ENCODE data around the gene NMNAT2. TPM values are rescaled to one million over a fixed set of nuclear protein-coding genes. Genes with fewer than 3 reads are reported as not detected.

The NMNAT2 gene
- total RNA-seq, 2 experiments from 2014 or later: not detected

- TF ChIP-seq, protein P1, sequence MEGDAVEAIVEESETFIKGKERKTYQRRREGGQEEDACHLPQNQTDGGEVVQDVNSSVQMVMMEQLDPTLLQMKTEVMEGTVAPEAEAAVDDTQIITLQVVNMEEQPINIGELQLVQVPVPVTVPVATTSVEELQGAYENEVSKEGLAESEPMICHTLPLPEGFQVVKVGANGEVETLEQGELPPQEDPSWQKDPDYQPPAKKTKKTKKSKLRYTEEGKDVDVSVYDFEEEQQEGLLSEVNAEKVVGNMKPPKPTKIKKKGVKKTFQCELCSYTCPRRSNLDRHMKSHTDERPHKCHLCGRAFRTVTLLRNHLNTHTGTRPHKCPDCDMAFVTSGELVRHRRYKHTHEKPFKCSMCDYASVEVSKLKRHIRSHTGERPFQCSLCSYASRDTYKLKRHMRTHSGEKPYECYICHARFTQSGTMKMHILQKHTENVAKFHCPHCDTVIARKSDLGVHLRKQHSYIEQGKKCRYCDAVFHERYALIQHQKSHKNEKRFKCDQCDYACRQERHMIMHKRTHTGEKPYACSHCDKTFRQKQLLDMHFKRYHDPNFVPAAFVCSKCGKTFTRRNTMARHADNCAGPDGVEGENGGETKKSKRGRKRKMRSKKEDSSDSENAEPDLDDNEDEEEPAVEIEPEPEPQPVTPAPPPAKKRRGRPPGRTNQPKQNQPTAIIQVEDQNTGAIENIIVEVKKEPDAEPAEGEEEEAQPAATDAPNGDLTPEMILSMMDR (conservative IDR thresholded peaks at IDR 0.05; ENCODE audit: low read length): no peak
- TF ChIP-seq EZH2phosphoT487 (IDR thresholded peaks at IDR 0.05; ENCODE audit: borderline replicate concordance, low read depth, low read length): no peak
- ChIA-PET CTCF (ENCODE audit: unreplicated experiment) (no interaction called here), POLR2A (no interaction called here)
- no peaks in the 10 kb centered on the region for H3K9me2 ChIP-seq (ENCODE audit: insufficient read depth, low read length)
- no TSS peak for BruUV-seq (replicated peaks)
- H2AFZ ChIP-seq (ENCODE audit: low read length): no peak overlapping the region
- no peak overlapping the region for H3K4me2 ChIP-seq (ENCODE audit: low read length)
- no peak overlapping the region for H3K4me3 ChIP-seq (ENCODE audit: low read depth, low read length, poor library complexity, severe bottlenecking)
- H3K79me2 ChIP-seq (ENCODE audit: insufficient read depth, low read depth, low read length): no peaks in the 10 kb centered on the region
- H3K9me3 ChIP-seq (ENCODE audit: low read length): no peaks in the 10 kb centered on the region
- no peaks in the 10 kb centered on the region for H4K20me1 ChIP-seq (ENCODE audit: insufficient read depth, low read length)
- intact Hi-C loops (cut with micrococcal nuclease; ENCODE audit: unreplicated experiment): no loop called here
- H3K27ac ChIP-seq (ENCODE audit: low read depth, low read length, poor library complexity, severe bottlenecking): no peak overlapping the region
- no peak for DNase-seq (ENCODE audit: low spot score)
- H3K36me3 ChIP-seq (ENCODE audit: insufficient read depth, low read length): no peaks in the 10 kb centered on the region
- no peaks in the 10 kb centered on the region for H3K4me1 ChIP-seq (ENCODE audit: insufficient read depth, low read length, poor library complexity, severe bottlenecking)
Measured at GRCh38 chr1:183375381-183375780, 42.8 kb downstream of the NMNAT2 start.

GRCh38 chr1:183374825-183375224, 43.4 kb downstream of the NMNAT2 start:
- no peaks in the 10 kb centered on the region for H4K20me1 ChIP-seq (ENCODE audit: insufficient read depth, low read length)
- H3K4me3 ChIP-seq (ENCODE audit: low read depth, low read length, poor library complexity, severe bottlenecking): no peak overlapping the region
- no TSS peak for BruUV-seq (replicated peaks)
- H3K79me2 ChIP-seq (ENCODE audit: insufficient read depth, low read depth, low read length): no peaks in the 10 kb centered on the region
- no peak overlapping the region for H3K4me2 ChIP-seq (ENCODE audit: low read length)
- H3K4me1 ChIP-seq (ENCODE audit: insufficient read depth, low read length, poor library complexity, severe bottlenecking): no peaks in the 10 kb centered on the region
- H2AFZ ChIP-seq (ENCODE audit: low read length): no peak overlapping the region
- H3K27ac ChIP-seq (ENCODE audit: low read depth, low read length, poor library complexity, severe bottlenecking): no peak overlapping the region
- H3K9me2 ChIP-seq (ENCODE audit: insufficient read depth, low read length): no peaks in the 10 kb centered on the region
- H3K36me3 ChIP-seq (ENCODE audit: insufficient read depth, low read length): no peaks in the 10 kb centered on the region
- intact Hi-C loops (cut with micrococcal nuclease; ENCODE audit: unreplicated experiment): no loop called here
- CTCF ChIA-PET (ENCODE audit: unreplicated experiment): no interaction called here
- TF ChIP-seq EZH2phosphoT487 (IDR thresholded peaks at IDR 0.05; ENCODE audit: borderline replicate concordance, low read depth, low read length): no peak
- TF ChIP-seq, protein P1 (conservative IDR thresholded peaks at IDR 0.05; ENCODE audit: low read length): no peak
- no peaks in the 10 kb centered on the region for H3K9me3 ChIP-seq (ENCODE audit: low read length)
- no peak for DNase-seq (ENCODE audit: low spot score)
- POLR2A ChIA-PET: interaction anchor here (0.5 to 0.6 kb wide), 2 partner anchors 18 to 35 kb away, joined by 3 read pairs; no protein-coding TSS in a partner anchor

DNA sequence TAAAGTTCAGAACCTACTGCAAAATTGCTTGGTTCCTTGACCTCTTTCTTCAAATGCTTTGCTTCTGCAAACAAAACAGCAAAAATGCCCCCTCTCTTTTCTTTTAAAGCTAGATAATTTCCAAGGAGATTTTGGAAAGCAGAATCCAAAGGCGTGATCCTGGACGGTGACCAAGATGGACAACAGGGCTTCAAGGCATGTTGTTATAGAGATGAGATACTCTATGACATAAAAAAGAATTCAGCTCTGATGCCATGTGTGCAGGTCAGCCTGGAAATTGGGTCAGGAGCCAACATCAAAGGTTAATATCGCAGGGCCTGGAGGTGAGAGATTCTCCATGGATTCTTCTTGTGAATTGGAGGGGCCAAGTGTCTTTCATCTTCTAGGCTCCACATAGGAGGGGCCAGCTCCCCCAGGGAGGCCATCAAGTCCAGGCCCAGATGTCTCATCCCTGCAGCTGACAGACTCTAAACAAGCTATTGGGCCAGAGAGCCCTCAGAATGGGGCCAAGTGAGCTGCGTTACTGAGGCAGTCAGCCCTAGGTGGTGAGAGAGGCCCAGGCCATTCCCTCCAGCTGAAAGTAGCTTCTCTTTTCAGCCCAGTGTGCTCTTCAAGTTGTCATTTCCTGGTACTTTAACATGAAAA, 45.5 kb downstream of the NMNAT2 start:
- BruUV-seq (replicated peaks): no TSS peak
- H2AFZ ChIP-seq (ENCODE audit: low read length): no peak overlapping the region
- no peaks in the 10 kb centered on the region for H3K9me2 ChIP-seq (ENCODE audit: insufficient read depth, low read length)
- intact Hi-C loops (cut with micrococcal nuclease; ENCODE audit: unreplicated experiment): no loop called here
- ChIA-PET POLR2A (no interaction called here), CTCF (ENCODE audit: unreplicated experiment) (interaction anchor here (0.6 kb wide), 1 partner anchor 16 kb away, joined by 3 read pairs; no protein-coding TSS in a partner anchor)
- H3K4me2 ChIP-seq (ENCODE audit: low read length): no peak overlapping the region
- H3K27ac ChIP-seq (ENCODE audit: low read depth, low read length, poor library complexity, severe bottlenecking): no peak overlapping the region
- H3K4me3 ChIP-seq (ENCODE audit: low read depth, low read length, poor library complexity, severe bottlenecking): no peak overlapping the region
- no peak for DNase-seq (ENCODE audit: low spot score)
- TF ChIP-seq, protein P1 (conservative IDR thresholded peaks at IDR 0.05; ENCODE audit: low read length): no peak
- TF ChIP-seq EZH2phosphoT487 (IDR thresholded peaks at IDR 0.05; ENCODE audit: borderline replicate concordance, low read depth, low read length): no peak
- no peaks in the 10 kb centered on the region for H3K9me3 ChIP-seq (ENCODE audit: low read length)
- H3K79me2 ChIP-seq (ENCODE audit: insufficient read depth, low read depth, low read length): no peaks in the 10 kb centered on the region
- no peaks in the 10 kb centered on the region for H3K4me1 ChIP-seq (ENCODE audit: insufficient read depth, low read length, poor library complexity, severe bottlenecking)
- H3K36me3 ChIP-seq (ENCODE audit: insufficient read depth, low read length): no peaks in the 10 kb centered on the region
- H4K20me1 ChIP-seq (ENCODE audit: insufficient read depth, low read length): no peaks in the 10 kb centered on the region

Data from OCI-LY7 (cell line).